Measurements from ENCODE around the gene NLGN2. TPM values are rescaled to one million over a fixed set of nuclear protein-coding genes. Genes with fewer than 3 reads are reported as not detected.
A peak's percentile ranks its signal among the peaks of the same experiment; 100 is the strongest.

Gene NLGN2
- total RNA-seq, 4 donors from 2014 or later, result 2.2 to 6.3 (median 4.7) TPM

DNA sequence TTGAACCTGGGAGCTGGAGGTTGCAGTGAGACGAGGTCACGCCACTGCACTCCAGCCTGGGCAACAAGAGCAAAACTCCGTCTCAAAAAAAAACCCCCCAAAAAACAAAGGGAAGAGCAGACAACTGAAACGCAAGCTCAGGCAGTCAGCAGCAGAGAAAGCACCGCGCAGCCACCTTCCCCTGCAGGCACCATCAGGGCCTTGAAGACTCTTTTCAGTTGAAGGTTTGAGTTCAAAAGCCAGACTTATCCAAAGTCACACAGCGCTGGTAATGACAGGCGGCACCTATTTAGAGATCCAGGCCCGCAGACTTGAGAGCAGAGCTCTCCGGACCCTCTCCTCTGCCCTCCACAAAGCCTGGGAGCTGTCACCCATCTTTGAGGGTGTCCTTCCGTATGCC lies 60.6 kb downstream of the NLGN2 start:
- no peak overlapping the region for H3K4me3 ChIP-seq (replicated peaks in 1 of 3)
- H3K27ac ChIP-seq, result peak overlapping the region in 2 of 3 donors; percentile 50 to 66
- no peaks in the 10 kb centered on the region for H3K27me3 ChIP-seq
- H3K4me1 ChIP-seq, result peaks cover 32 to 47% of the 10 kb centered on the region in 2 donors
- intact Hi-C loops (cut with DNase I), result no loop called here
- H3K36me3 ChIP-seq, result peaks cover 11 to 16% of the 10 kb centered on the region in 2 donors
- 89 to 96% methylated on average over 11 of the region's 11 CpGs for WGBS, 2 donors
- no peak for DNase-seq
- TF ChIP-seq POLR2A (IDR thresholded peaks at IDR 0.05), result no peak
- TF ChIP-seq, protein P1, sequence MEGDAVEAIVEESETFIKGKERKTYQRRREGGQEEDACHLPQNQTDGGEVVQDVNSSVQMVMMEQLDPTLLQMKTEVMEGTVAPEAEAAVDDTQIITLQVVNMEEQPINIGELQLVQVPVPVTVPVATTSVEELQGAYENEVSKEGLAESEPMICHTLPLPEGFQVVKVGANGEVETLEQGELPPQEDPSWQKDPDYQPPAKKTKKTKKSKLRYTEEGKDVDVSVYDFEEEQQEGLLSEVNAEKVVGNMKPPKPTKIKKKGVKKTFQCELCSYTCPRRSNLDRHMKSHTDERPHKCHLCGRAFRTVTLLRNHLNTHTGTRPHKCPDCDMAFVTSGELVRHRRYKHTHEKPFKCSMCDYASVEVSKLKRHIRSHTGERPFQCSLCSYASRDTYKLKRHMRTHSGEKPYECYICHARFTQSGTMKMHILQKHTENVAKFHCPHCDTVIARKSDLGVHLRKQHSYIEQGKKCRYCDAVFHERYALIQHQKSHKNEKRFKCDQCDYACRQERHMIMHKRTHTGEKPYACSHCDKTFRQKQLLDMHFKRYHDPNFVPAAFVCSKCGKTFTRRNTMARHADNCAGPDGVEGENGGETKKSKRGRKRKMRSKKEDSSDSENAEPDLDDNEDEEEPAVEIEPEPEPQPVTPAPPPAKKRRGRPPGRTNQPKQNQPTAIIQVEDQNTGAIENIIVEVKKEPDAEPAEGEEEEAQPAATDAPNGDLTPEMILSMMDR (IDR thresholded peaks at IDR 0.05), result no peak
- H3K9me3 ChIP-seq, result no peaks in the 10 kb centered on the region

DNA sequence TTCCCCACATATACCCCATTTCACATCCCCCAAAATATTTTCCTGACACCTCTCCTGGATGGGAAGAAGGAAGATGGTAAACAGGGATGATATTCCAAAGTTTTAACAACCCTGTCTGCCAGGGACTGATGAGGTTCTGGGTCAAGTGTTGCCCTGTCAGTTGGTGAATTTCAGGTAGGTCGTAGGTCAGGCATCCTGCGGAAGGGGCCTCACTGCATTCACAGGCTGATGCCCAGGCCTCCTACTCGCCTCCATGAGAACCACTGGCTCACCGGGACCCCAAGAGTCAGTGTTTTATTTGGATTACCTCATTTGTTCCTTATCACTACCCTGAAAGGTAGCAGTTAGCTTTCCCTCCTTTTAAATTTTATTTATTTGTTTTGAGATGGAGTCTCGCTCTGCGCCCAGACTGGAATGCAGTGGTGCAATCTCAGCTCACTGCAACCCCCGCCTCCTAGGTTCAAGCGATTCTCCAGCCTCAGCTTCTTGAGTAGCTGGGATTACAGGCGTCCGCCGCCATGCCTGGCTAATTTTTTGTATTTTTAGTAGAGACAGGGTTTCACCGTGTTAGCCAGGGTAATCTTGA lies 61.3 kb downstream of the NLGN2 start:
- peak overlapping the region in 2 of 3 donors; percentile 4 to 50 for H3K27ac ChIP-seq
- H3K4me3 ChIP-seq (replicated peaks in 1 of 3), result no peak overlapping the region
- peaks cover 32 to 47% of the 10 kb centered on the region in 2 donors for H3K4me1 ChIP-seq
- peak; percentile 50 to 62 for DNase-seq
- 58 to 64% methylated on average over 12 of the region's 12 CpGs for WGBS, 2 donors
- no peaks in the 10 kb centered on the region for H3K27me3 ChIP-seq
- TF ChIP-seq, protein P1 (IDR thresholded peaks at IDR 0.05), result no peak
- no peak for TF ChIP-seq POLR2A (IDR thresholded peaks at IDR 0.05)
- intact Hi-C loops (cut with DNase I), result no loop called here
- no peaks in the 10 kb centered on the region for H3K9me3 ChIP-seq
- peaks cover 5 to 10% of the 10 kb centered on the region in 2 donors for H3K36me3 ChIP-seq

Other genes starting within 250 kb of the NLGN2 start
- gene ASGR1, start 228.5 kb upstream of the NLGN2 start, total RNA-seq, result 1 to 10 TPM in 3 of 4 donors, not detected in 1; 3.0 to 6.5 (median 3.3) TPM
- 10 to 100 TPM in 2 of 4 donors, 1 to 10 TPM in 2; 6.8 to 21.5 (median 12.4) TPM for gene DLG4, start 188.0 kb upstream of the NLGN2 start, total RNA-seq
- 1,000 to 10,000 TPM in 1 of 4 donors, 100 to 1,000 TPM in 3; 581 to 1,743 (median 795) TPM for gene ACADVL, start 187.9 kb upstream of the NLGN2 start, total RNA-seq
- gene DVL2, start 173.3 kb upstream of the NLGN2 start, total RNA-seq, result 10 to 100 TPM; 45.3 to 68.6 (median 49.0) TPM
- 10 to 100 TPM; 19.8 to 39.5 (median 35.8) TPM for gene PHF23, start 168.4 kb upstream of the NLGN2 start, total RNA-seq
- 100 to 1,000 TPM; 112 to 840 (median 273) TPM for gene GABARAP, start 165.4 kb upstream of the NLGN2 start, total RNA-seq
- 10 to 100 TPM; 35.1 to 70.4 (median 48.4) TPM for gene CTDNEP1, start 156.1 kb upstream of the NLGN2 start, total RNA-seq
- 10 to 100 TPM; 27.4 to 49.0 (median 33.0) TPM for gene ELP5, start 155.6 kb upstream of the NLGN2 start, total RNA-seq
- gene CLDN7, start 145.4 kb upstream of the NLGN2 start, total RNA-seq, result 100 to 1,000 TPM; 108 to 161 (median 144) TPM
- gene SLC2A4, start 126.1 kb upstream of the NLGN2 start, total RNA-seq, result 10 to 100 TPM in 1 of 4 donors, 1 to 10 TPM in 3; 2.5 to 14.6 (median 3.9) TPM
- 1 to 10 TPM; 1.2 to 4.1 (median 2.1) TPM for gene YBX2, start 113.2 kb upstream of the NLGN2 start, total RNA-seq
- 100 to 1,000 TPM; 135 to 210 (median 144) TPM for gene EIF5A, start 100.2 kb upstream of the NLGN2 start, total RNA-seq
- gene GPS2, start 92.5 kb upstream of the NLGN2 start, total RNA-seq, result 100 to 1,000 TPM in 2 of 4 donors, 10 to 100 TPM in 2; 69.5 to 130 (median 100) TPM
- 10 to 100 TPM; 18.5 to 32.8 (median 22.5) TPM for gene NEURL4, start 78.5 kb upstream of the NLGN2 start, total RNA-seq
- gene ACAP1, start 71.3 kb upstream of the NLGN2 start, total RNA-seq, result 1 to 10 TPM in 3 of 4 donors, under 1 TPM in 1; 0.89 to 7.1 (median 3.8) TPM
- gene KCTD11, start 55.7 kb upstream of the NLGN2 start, total RNA-seq, result 10 to 100 TPM in 3 of 4 donors, 1 to 10 TPM in 1; 6.6 to 20.4 (median 18.7) TPM
- gene TMEM95, start 52.7 kb upstream of the NLGN2 start, total RNA-seq, result not detected
- 10 to 100 TPM; 11.0 to 30.2 (median 15.9) TPM for gene TNK1, start 26.8 kb upstream of the NLGN2 start, total RNA-seq
- gene PLSCR3, start 13.3 kb upstream of the NLGN2 start, total RNA-seq, result 10 to 100 TPM; 18.3 to 21.6 (median 19.9) TPM
- gene TMEM256, start 3.7 kb upstream of the NLGN2 start, total RNA-seq, result 100 to 1,000 TPM in 1 of 4 donors, 10 to 100 TPM in 3; 27.8 to 133 (median 35.2) TPM
- gene SPEM1, start 12.5 kb downstream of the NLGN2 start, total RNA-seq, result not detected
- under 1 TPM in 1 of 4 donors, not detected in 3; 0.40 TPM for gene SPEM2, start 17.8 kb downstream of the NLGN2 start, total RNA-seq
- gene SPEM3, start 21.0 kb downstream of the NLGN2 start, total RNA-seq, result not detected
- gene TMEM102, start 27.6 kb downstream of the NLGN2 start, total RNA-seq, result 10 to 100 TPM; 11.3 to 19.4 (median 16.4) TPM
- 10 to 100 TPM in 3 of 4 donors, 1 to 10 TPM in 1; 4.3 to 12.1 (median 10.5) TPM for gene FGF11, start 31.7 kb downstream of the NLGN2 start, total RNA-seq
- 10 to 100 TPM; 13.4 to 29.2 (median 19.8) TPM for gene CHRNB1, start 37.2 kb downstream of the NLGN2 start, total RNA-seq
- gene ZBTB4, start 71.8 kb downstream of the NLGN2 start, total RNA-seq, result 10 to 100 TPM; 58.5 to 85.2 (median 79.9) TPM
- not detected for gene SLC35G6, start 73.6 kb downstream of the NLGN2 start, total RNA-seq
- gene POLR2A, start 76.5 kb downstream of the NLGN2 start, total RNA-seq, result 100 to 1,000 TPM in 2 of 4 donors, 10 to 100 TPM in 2; 47.6 to 125 (median 82.2) TPM
- gene TNFSF12, start 141.2 kb downstream of the NLGN2 start, total RNA-seq, result 10 to 100 TPM; 17.9 to 39.9 (median 30.8) TPM
- 10 to 100 TPM; 11.7 to 32.2 (median 24.8) TPM for gene TNFSF13, start 150.9 kb downstream of the NLGN2 start, total RNA-seq
- 10 to 100 TPM; 62.4 to 73.3 (median 66.3) TPM for gene SENP3, start 154.1 kb downstream of the NLGN2 start, total RNA-seq
- gene CD68, start 171.8 kb downstream of the NLGN2 start, total RNA-seq, result 10 to 100 TPM; 13.6 to 52.0 (median 21.5) TPM
- 100 to 1,000 TPM in 3 of 4 donors, 10 to 100 TPM in 1; 88.8 to 250 (median 164) TPM for gene MPDU1, start 176.0 kb downstream of the NLGN2 start, total RNA-seq
- gene SOX15, start 182.2 kb downstream of the NLGN2 start, total RNA-seq, result 1 to 10 TPM in 1 of 4 donors, under 1 TPM in 1, not detected in 2; 0.67 to 3.1 TPM
- 10 to 100 TPM; 27.6 to 37.5 (median 28.6) TPM for gene FXR2, start 207.1 kb downstream of the NLGN2 start, total RNA-seq
- 10 to 100 TPM; 59.5 to 74.2 (median 61.9) TPM for gene SAT2, start 220.0 kb downstream of the NLGN2 start, total RNA-seq
- under 1 TPM in 1 of 4 donors, not detected in 3; 0.83 TPM for gene SHBG, start 222.3 kb downstream of the NLGN2 start, total RNA-seq
- gene ATP1B2, start 243.1 kb downstream of the NLGN2 start, total RNA-seq, result 1 to 10 TPM in 2 of 4 donors, under 1 TPM in 2; 0.40 to 1.7 (median 0.90) TPM